Measurements from ENCODE around the gene GGT6.
"Not testable (repeated sequence)": the region's sequence is repeated elsewhere in the genome, so short reads cannot be mapped to it uniquely, and the experiment has no call there.

GGT6 gene

GRCh38 chr17:4604736-4605135 is 44.4 kb upstream of the GGT6 start:
- H3K4me3 ChIP-seq (ENCODE audit: low read length); H3K4me2 ChIP-seq (ENCODE audit: low read length); H3K4ac ChIP-seq (ENCODE audit: low read depth, low read length); H4K8ac ChIP-seq (ENCODE audit: low read depth, low read length); H3K27ac ChIP-seq (ENCODE audit: low read depth, low read length); H3K27me3 ChIP-seq (ENCODE audit: insufficient read depth, low read length, poor library complexity); H2BK5ac ChIP-seq (ENCODE audit: low read length); H2BK15ac ChIP-seq (replicated peaks; ENCODE audit: low read depth); H3K79me2 ChIP-seq (ENCODE audit: control insufficient read depth, insufficient read depth, low read length); H2BK120ac ChIP-seq (ENCODE audit: low read depth, low read length); H3K9ac ChIP-seq (ENCODE audit: low read length); H3K18ac ChIP-seq (ENCODE audit: low read length); DNase-seq; H2AK5ac ChIP-seq (ENCODE audit: low read length); H3K36me3 ChIP-seq (ENCODE audit: control insufficient read depth, insufficient read depth, low read length); H3K4me1 ChIP-seq (ENCODE audit: control insufficient read depth, low read depth, low read length); H4K5ac ChIP-seq (ENCODE audit: low read length); H3K56ac ChIP-seq (ENCODE audit: low read length); H3K23ac ChIP-seq (ENCODE audit: low read length); H3K79me1 ChIP-seq (ENCODE audit: low read length): not testable (repeated sequence)
- no CpG with 5 or more reads among the region's 11 CpGs for WGBS (ENCODE audit: extremely low coverage, insufficient coverage, low lambda C conversion rate)

DNA sequence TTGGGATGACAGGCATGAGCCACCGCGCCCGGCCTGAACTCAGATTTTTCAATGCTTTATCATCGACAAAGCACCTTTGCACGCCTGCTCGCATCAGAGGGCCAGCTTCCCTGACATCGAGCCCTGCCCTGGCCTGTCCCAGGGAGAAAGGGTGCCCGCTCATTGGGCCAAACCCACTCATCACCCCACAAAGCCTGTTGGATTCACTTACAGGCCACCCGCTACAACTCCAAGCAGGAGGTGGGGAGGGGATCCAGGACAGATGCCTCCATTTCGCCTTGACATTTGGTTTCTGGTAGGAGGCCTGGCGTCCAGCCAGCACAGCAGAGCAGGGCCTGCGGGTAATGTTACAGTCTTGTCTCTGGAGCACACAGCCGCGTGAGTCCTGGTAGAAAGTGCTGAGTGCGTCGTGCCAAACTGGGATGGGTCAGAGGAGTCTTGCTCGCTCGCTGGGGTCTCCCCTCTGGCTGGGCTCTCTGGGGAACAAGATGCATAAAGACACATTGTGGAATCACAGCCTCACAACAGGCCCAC is 43.8 kb upstream of the GGT6 start:
- H3K4me3 ChIP-seq (ENCODE audit: low read length): no peak overlapping the region
- H3K79me2 ChIP-seq (ENCODE audit: control insufficient read depth, insufficient read depth, low read length): no peaks in the 10 kb centered on the region
- H3K23ac ChIP-seq (ENCODE audit: low read length): no peak overlapping the region
- no peak overlapping the region for H3K4me2 ChIP-seq (ENCODE audit: low read length)
- H3K56ac ChIP-seq (ENCODE audit: low read length): no peak overlapping the region
- H3K18ac ChIP-seq (ENCODE audit: low read length): no peak overlapping the region
- no peaks in the 10 kb centered on the region for H3K79me1 ChIP-seq (ENCODE audit: low read length)
- H3K9ac ChIP-seq (ENCODE audit: low read length): no peak overlapping the region
- H3K36me3 ChIP-seq (ENCODE audit: control insufficient read depth, insufficient read depth, low read length): no peaks in the 10 kb centered on the region
- no peak overlapping the region for H2AK5ac ChIP-seq (ENCODE audit: low read length)
- H3K4ac ChIP-seq (ENCODE audit: low read depth, low read length): no peak overlapping the region
- H4K8ac ChIP-seq (ENCODE audit: low read depth, low read length): no peak overlapping the region
- H2BK15ac ChIP-seq (replicated peaks; ENCODE audit: low read depth): no peak overlapping the region
- no peaks in the 10 kb centered on the region for H3K27me3 ChIP-seq (ENCODE audit: insufficient read depth, low read length, poor library complexity)
- WGBS (ENCODE audit: extremely low coverage, insufficient coverage, low lambda C conversion rate): no CpG with 5 or more reads among the region's 18 CpGs
- H2BK5ac ChIP-seq (ENCODE audit: low read length): no peak overlapping the region
- H2BK120ac ChIP-seq (ENCODE audit: low read depth, low read length): no peak overlapping the region
- peaks cover 5% of the 10 kb centered on the region for H3K4me1 ChIP-seq (ENCODE audit: control insufficient read depth, low read depth, low read length)
- H4K5ac ChIP-seq (ENCODE audit: low read length): no peak overlapping the region
- H3K27ac ChIP-seq (ENCODE audit: low read depth, low read length): no peak overlapping the region
- no peak for DNase-seq

GRCh38 chr17:4602041-4602440 is 41.7 kb upstream of the GGT6 start:
- Histone ChIP-seq H3K27ac (ENCODE audit: low read depth, low read length) (no peak overlapping the region), H3K23ac (ENCODE audit: low read length) (no peak overlapping the region), H3K27me3 (ENCODE audit: insufficient read depth, low read length, poor library complexity) (no peaks in the 10 kb centered on the region)

GRCh38 chr17:4601326-4601725 is 40.9 kb upstream of the GGT6 start:
- Histone ChIP-seq H3K36me3 (ENCODE audit: control insufficient read depth, insufficient read depth, low read length) (no peaks in the 10 kb centered on the region), H3K23ac (ENCODE audit: low read length) (no peak overlapping the region), H3K56ac (ENCODE audit: low read length) (no peak overlapping the region), H2AK5ac (ENCODE audit: low read length) (no peak overlapping the region), H3K27ac (ENCODE audit: low read depth, low read length) (no peak overlapping the region), H3K4me2 (ENCODE audit: low read length) (no peak overlapping the region), H3K79me2 (ENCODE audit: control insufficient read depth, insufficient read depth, low read length) (no peaks in the 10 kb centered on the region), H3K18ac (ENCODE audit: low read length) (no peak overlapping the region), H4K8ac (ENCODE audit: low read depth, low read length) (no peak overlapping the region), H2BK5ac (ENCODE audit: low read length) (no peak overlapping the region), H3K4ac (ENCODE audit: low read depth, low read length) (no peak overlapping the region), H3K9ac (ENCODE audit: low read length) (no peak overlapping the region), H2BK120ac (ENCODE audit: low read depth, low read length) (no peak overlapping the region), H3K79me1 (ENCODE audit: low read length) (no peaks in the 10 kb centered on the region), H3K27me3 (ENCODE audit: insufficient read depth, low read length, poor library complexity) (no peaks in the 10 kb centered on the region), H4K5ac (ENCODE audit: low read length) (no peak overlapping the region), H3K4me1 (ENCODE audit: control insufficient read depth, low read depth, low read length) (peaks cover 5% of the 10 kb centered on the region), H3K4me3 (ENCODE audit: low read length) (no peak overlapping the region), H2BK15ac (replicated peaks; ENCODE audit: low read depth) (no peak overlapping the region)
- DNase-seq: no peak
- no CpG with 5 or more reads among the region's 4 CpGs for WGBS (ENCODE audit: extremely low coverage, insufficient coverage, low lambda C conversion rate)

More at GRCh38 chr17:4602041-4602440, 41.7 kb upstream of the GGT6 start:
- Histone ChIP-seq H3K4me1 (ENCODE audit: control insufficient read depth, low read depth, low read length) (peaks cover 5% of the 10 kb centered on the region), H3K9ac (ENCODE audit: low read length) (no peak overlapping the region), H3K36me3 (ENCODE audit: control insufficient read depth, insufficient read depth, low read length) (no peaks in the 10 kb centered on the region), H2BK120ac (ENCODE audit: low read depth, low read length) (no peak overlapping the region), H3K4me2 (ENCODE audit: low read length) (no peak overlapping the region), H3K18ac (ENCODE audit: low read length) (no peak overlapping the region), H4K8ac (ENCODE audit: low read depth, low read length) (no peak overlapping the region), H3K79me1 (ENCODE audit: low read length) (no peaks in the 10 kb centered on the region), H3K56ac (ENCODE audit: low read length) (no peak overlapping the region), H4K5ac (ENCODE audit: low read length) (no peak overlapping the region), H3K4me3 (ENCODE audit: low read length) (no peak overlapping the region), H2AK5ac (ENCODE audit: low read length) (no peak overlapping the region), H2BK15ac (replicated peaks; ENCODE audit: low read depth) (no peak overlapping the region), H3K4ac (ENCODE audit: low read depth, low read length) (no peak overlapping the region), H3K79me2 (ENCODE audit: control insufficient read depth, insufficient read depth, low read length) (no peaks in the 10 kb centered on the region), H2BK5ac (ENCODE audit: low read length) (no peak overlapping the region)
- no peak for DNase-seq
- no CpG with 5 or more reads among the region's 5 CpGs for WGBS (ENCODE audit: extremely low coverage, insufficient coverage, low lambda C conversion rate)

- Histone ChIP-seq H4K8ac (ENCODE audit: low read depth, low read length) (no peak overlapping the region), H3K9ac (ENCODE audit: low read length) (no peak overlapping the region), H3K4me1 (ENCODE audit: control insufficient read depth, low read depth, low read length) (peaks cover 5% of the 10 kb centered on the region), H2BK120ac (ENCODE audit: low read depth, low read length) (no peak overlapping the region), H3K79me2 (ENCODE audit: control insufficient read depth, insufficient read depth, low read length) (no peaks in the 10 kb centered on the region), H3K4me3 (ENCODE audit: low read length) (no peak overlapping the region), H3K56ac (ENCODE audit: low read length) (no peak overlapping the region), H4K5ac (ENCODE audit: low read length) (no peak overlapping the region), H3K18ac (ENCODE audit: low read length) (no peak overlapping the region), H3K4me2 (ENCODE audit: low read length) (no peak overlapping the region), H2BK5ac (ENCODE audit: low read length) (no peak overlapping the region), H3K27me3 (ENCODE audit: insufficient read depth, low read length, poor library complexity) (no peaks in the 10 kb centered on the region), H2AK5ac (ENCODE audit: low read length) (no peak overlapping the region), H3K36me3 (ENCODE audit: control insufficient read depth, insufficient read depth, low read length) (no peaks in the 10 kb centered on the region), H2BK15ac (replicated peaks; ENCODE audit: low read depth) (no peak overlapping the region), H3K27ac (ENCODE audit: low read depth, low read length) (no peak overlapping the region), H3K79me1 (ENCODE audit: low read length) (no peaks in the 10 kb centered on the region), H3K4ac (ENCODE audit: low read depth, low read length) (no peak overlapping the region), H3K23ac (ENCODE audit: low read length) (no peak overlapping the region)
- no CpG with 5 or more reads among the region's 13 CpGs for WGBS (ENCODE audit: extremely low coverage, insufficient coverage, low lambda C conversion rate)
- DNase-seq: peak; percentile 46
Observed at GRCh38 chr17:4600563-4600962, 40.2 kb upstream of the GGT6 start.
